GM18867 (cell line): ENCODE data around the gene NECAB2.
"Not testable (repeated sequence)": the region's sequence is repeated elsewhere in the genome, so short reads cannot be mapped to it uniquely, and the experiment has no call there.

Experiments
- ATAC-seq: cut with Tn5 transposase; IDR thresholded peaks from one replicate; pipeline ENCODE4 v1.9.1; 2021; ENCODE audit warnings: mild to moderate bottlenecking, moderate library complexity; ENCODE audit not compliant: unreplicated experiment

The NECAB2 gene

GRCh38 chr16:83935858-83936255 lies 32.2 kb upstream of the NECAB2 start:
- ATAC-seq, result no peak

GRCh38 chr16:83936581-83937165 lies 31.4 kb upstream of the NECAB2 start:
- ATAC-seq, result no peak

- ATAC-seq, result no peak
These were observed 30.8 kb upstream of the NECAB2 start for GRCh38 chr16:83937267-83937666.

GRCh38 chr16:83937922-83938885 lies 29.8 kb upstream of the NECAB2 start:
- ATAC-seq, result no peak

- ATAC-seq, result no peak
These were observed 28.7 kb upstream of the NECAB2 start for GRCh38 chr16:83939266-83939855.

- ATAC-seq, result no peak
These were observed 27.9 kb upstream of the NECAB2 start for GRCh38 chr16:83940119-83940518.

- no peak for ATAC-seq
These were observed 27.2 kb upstream of the NECAB2 start for GRCh38 chr16:83940630-83941378.

- not testable (repeated sequence) for ATAC-seq
These were observed 26.5 kb upstream of the NECAB2 start for GRCh38 chr16:83941546-83941945.

- ATAC-seq, result no peak
These were observed 26.0 kb upstream of the NECAB2 start for GRCh38 chr16:83942074-83942473.

- no peak for ATAC-seq
These were observed 25.1 kb upstream of the NECAB2 start for GRCh38 chr16:83942815-83943515.

GRCh38 chr16:83943516-83944050 lies 24.5 kb upstream of the NECAB2 start:
- no peak for ATAC-seq

GRCh38 chr16:83945587-83945986 lies 22.5 kb upstream of the NECAB2 start:
- no peak for ATAC-seq

- ATAC-seq, result no peak
These were observed 21.8 kb upstream of the NECAB2 start for GRCh38 chr16:83946154-83946780.

GRCh38 chr16:83946781-83947566 lies 21.1 kb upstream of the NECAB2 start:
- ATAC-seq, result no peak

GRCh38 chr16:83947642-83948234 lies 20.3 kb upstream of the NECAB2 start:
- ATAC-seq, result no peak

GRCh38 chr16:83948914-83949723 lies 18.9 kb upstream of the NECAB2 start:
- ATAC-seq, result no peak

GRCh38 chr16:83949724-83950001 lies 18.4 kb upstream of the NECAB2 start:
- ATAC-seq, result no peak

GRCh38 chr16:83950862-83951399 lies 17.1 kb upstream of the NECAB2 start:
- not testable (repeated sequence) for ATAC-seq
